GM12801 (cell line): Measurements from ENCODE around the gene NSG2.

Experiments used
- CTCF ChIP-seq: IDR thresholded peaks from one replicate; pipeline ENCODE4 v1.5.1; 2011; ENCODE audit warnings: control low read depth; ENCODE audit not compliant: insufficient read length; ENCODE audit errors: extremely low read depth

Gene NSG2

GRCh38 chr5:174064171-174064570 is 18.7 kb downstream of the NSG2 start:
- TF ChIP-seq CTCF: no peak

GRCh38 chr5:174065528-174066197 is 20.2 kb downstream of the NSG2 start:
- TF ChIP-seq CTCF: no peak

DNA sequence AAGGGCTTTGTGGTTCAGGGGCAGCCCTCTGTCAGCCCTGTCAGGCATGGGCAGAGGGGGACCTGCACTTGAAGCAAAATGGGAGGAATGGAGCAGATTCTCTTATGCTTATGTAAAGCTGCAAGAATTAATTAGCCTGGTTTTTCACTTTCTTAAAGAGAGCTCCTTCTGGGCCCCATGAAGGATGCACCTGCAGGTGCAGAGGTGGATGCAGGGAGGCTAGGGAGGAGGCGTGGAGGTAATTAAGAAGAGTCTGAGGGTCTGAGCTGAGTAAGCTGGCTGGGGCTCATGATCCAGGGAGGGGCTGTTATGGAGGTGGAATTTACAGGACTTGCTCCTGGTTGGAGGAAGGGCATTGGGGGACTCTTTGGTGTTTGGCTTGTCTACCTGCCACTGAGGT is 22.0 kb downstream of the NSG2 start:
- TF ChIP-seq CTCF: no peak

GRCh38 chr5:174071484-174071883 is 26.0 kb downstream of the NSG2 start:
- TF ChIP-seq CTCF: no peak

GRCh38 chr5:174073122-174073660 is 27.7 kb downstream of the NSG2 start:
- no peak for TF ChIP-seq CTCF

DNA sequence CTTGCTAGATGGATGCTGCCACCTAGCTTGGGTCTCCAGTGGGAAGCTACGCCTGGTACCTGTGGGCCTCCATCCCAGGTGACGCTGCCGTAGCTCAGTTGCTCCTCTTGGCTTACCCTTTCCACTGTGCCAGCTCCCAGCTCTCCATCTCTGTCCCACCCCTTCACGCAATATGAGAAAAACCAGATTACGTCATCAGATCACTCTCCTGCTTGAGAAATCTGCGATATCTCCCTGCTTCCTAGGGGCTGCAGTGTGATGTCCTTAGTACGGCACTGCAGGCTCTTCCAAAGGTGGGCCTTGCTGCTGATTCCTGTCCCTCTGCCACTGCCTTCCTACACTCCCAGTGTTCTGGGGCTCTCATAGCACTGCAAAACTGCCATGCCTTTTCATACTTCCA is 28.9 kb downstream of the NSG2 start:
- no peak for TF ChIP-seq CTCF

- no peak for TF ChIP-seq CTCF
Measured at GRCh38 chr5:174078416-174078815, 32.9 kb downstream of the NSG2 start.
